NCI-H510A treated with DMSO at 0.1 percent for 48 hours (cell line): ENCODE results near the gene SUSD5.
"Not testable (repeated sequence)": the region's sequence is repeated elsewhere in the genome, so short reads cannot be mapped to it uniquely, and the experiment has no call there.

ENCODE experiments used
- DNase-seq: peaks from one replicate; lab custom pipeline; 2025; lab: John Stamatoyannopoulos, UW

The SUSD5 gene

GRCh38 chr3:33194303-33194702 lies 24.3 kb downstream of the SUSD5 start:
- DNase-seq, result no peak

DNA sequence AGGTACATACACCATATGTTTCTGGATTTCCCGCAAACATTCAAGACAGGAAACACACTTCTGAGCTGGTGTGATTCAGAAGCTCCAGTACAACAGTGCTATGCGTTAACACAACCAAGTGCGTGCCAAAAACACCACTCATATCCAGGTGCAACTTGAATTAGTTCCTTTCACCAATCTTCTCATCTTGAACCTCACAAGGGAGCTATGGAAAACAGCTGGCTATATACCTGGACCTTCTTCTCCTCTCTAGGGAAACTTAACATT lies 31.3 kb downstream of the SUSD5 start:
- DNase-seq, result no peak

GRCh38 chr3:33186524-33187367 lies 31.9 kb downstream of the SUSD5 start:
- DNase-seq, result no peak

- DNase-seq, result no peak
Measured at GRCh38 chr3:33184863-33185262, 33.7 kb downstream of the SUSD5 start.

DNA sequence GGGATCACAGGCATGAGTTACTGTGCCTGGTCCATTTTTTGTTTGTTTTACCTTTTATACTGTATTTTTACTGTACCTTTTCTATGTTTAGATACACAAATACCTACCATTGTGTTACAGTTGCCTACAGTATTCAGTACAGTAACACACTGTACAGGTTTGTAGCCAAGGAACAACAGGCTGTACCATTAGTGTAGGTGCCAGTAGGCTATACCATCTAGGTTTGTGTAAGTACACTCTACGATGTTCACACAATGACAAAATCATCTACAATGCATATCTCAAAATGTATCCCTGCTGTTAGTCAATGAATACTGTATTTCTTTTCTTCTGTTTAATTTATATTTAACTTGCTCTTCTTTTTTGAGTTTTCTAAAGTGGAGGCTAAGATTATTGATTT lies 37.0 kb downstream of the SUSD5 start:
- DNase-seq, result not testable (repeated sequence)

- no peak for DNase-seq
Measured at GRCh38 chr3:33181229-33181628, 37.4 kb downstream of the SUSD5 start.

DNA sequence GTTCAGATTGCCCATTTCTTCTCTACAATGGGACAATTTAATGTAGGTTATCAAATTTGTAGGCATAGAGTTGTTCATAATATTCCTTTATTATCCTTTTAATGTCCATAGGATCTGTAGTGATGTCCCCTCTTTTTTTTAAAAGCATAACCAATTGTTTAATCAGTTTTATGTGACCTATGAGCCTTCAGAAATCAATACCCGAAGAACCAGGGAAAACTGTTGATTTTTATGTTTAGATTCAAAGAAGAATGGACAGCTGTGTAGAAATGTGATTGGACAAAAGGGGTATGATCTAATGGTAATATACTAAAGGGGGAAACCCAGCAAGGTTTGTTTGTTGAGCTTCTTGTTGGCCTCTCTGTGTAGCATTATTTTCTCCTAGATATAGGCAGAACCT lies 39.5 kb downstream of the SUSD5 start:
- no peak for DNase-seq

- DNase-seq, result peak; percentile 21
Measured at GRCh38 chr3:33174711-33175414, 43.7 kb downstream of the SUSD5 start.

DNA sequence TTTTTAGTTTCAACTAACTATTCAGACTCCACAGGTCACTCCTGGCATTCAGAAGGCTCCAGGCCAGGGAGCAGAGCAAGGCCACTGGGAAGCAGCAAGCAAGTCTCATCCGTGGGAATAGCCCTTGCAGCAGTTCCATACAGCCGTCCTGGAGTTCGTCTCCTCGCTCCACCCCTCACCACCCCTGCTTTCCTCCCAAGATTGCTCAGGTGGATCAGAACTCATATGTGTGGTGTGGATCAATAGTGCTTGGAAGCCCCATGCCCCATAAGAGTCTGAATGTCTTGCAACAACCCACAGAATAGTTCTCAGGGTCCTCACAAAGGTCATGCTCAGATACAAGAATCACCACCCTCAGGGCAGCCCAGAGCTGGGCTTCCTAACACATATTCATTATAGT lies 44.5 kb downstream of the SUSD5 start:
- no peak for DNase-seq

- DNase-seq, result no peak
Measured at GRCh38 chr3:33173672-33174071, 44.9 kb downstream of the SUSD5 start.

DNA sequence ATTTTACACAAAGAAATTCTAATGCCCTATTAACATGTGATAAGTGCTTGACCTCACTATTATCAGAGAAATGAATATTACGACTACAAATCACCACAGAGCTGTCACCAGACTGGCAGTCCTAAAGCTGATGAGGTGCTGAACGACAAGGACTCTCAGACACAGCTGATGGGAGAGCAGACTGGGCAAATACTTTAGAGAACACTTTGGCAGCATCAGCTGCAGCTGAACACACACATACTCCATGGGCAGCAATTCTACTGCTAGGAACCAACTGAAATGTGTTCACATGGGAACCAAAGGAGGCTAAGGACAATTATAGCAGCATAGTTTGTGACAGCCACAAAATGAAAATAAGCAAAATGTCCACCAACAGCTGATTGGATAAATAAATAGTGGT lies 45.5 kb downstream of the SUSD5 start:
- DNase-seq, result peak; percentile 82

GRCh38 chr3:33171580-33171979 lies 47.0 kb downstream of the SUSD5 start:
- no peak for DNase-seq

DNA sequence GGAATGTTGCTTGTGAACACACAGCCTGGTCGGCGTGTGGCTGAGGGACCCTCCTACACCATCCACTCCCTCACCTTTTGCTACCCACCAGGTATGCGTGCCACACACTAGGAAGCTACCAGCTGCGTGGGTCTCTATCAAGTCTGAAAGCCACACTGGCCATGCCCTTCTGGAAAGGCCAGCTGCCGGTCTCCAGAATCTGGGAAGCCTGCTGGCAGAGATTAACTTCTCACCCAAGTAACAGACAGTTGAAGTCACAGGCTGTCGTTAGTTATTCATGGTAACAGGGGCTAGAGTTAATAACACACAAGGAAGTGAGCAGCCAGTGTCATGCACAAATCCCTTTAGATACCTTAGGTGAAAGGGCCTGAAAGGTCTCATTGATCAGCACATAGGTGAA lies 48.1 kb downstream of the SUSD5 start:
- DNase-seq, result no peak

DNA sequence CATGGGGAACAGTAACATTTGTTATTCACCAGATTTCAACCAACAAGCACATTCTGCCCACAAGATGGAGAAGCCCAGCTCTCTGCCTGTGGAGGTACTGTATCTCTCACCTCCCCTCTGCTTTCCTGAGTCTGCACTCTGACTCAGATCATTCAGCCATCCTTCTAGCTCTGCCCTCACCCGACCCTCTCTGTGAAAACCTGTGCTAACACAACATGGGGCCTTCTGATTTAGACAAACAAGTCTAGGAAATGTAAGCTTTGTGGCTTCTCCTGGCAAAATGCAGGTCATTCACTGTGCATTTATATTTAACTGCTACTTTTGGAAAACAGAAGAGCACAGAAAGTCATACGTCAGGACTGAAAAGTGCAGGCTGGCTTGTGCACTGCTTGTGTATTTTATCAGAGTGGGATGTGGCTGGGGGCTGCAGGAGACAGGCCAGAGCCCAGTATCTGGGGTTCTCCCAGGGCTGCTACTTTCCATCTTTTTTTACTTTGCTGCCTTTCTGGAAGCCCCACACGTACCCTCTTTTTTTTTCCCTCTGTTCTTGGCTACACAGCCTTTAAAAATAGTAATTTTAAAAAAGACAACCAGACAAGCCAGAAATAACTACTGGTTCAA lies 50.8 kb downstream of the SUSD5 start:
- DNase-seq, result no peak

DNA sequence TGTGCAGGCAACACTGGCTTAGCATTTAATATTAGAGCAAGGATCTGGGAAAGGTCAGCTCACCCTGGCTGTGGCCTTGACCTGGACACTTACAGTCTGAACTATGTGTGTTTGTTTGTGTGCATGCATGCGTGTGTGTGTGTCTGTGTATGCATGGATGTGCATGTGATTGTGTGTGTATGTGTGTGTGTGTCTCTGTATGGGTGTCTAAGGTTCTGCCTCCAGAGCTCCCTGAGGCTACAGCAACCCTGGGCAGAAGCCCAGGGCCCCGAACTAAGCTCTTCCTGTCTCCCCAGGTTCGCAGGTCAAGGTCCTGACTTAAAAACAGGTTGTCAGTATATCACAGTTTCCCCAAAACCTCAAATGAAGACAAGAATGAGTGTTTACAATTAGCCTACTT lies 51.3 kb downstream of the SUSD5 start:
- DNase-seq, result no peak

- DNase-seq, result no peak
Measured at GRCh38 chr3:33166095-33166494, 52.5 kb downstream of the SUSD5 start.

- no peak for DNase-seq
Measured at GRCh38 chr3:33165372-33165771, 53.2 kb downstream of the SUSD5 start.

- not testable (repeated sequence) for DNase-seq
Measured at GRCh38 chr3:33162621-33163020, 56.0 kb downstream of the SUSD5 start.

GRCh38 chr3:33159981-33160380 lies 58.6 kb downstream of the SUSD5 start:
- no peak for DNase-seq

GRCh38 chr3:33159234-33159633 lies 59.4 kb downstream of the SUSD5 start:
- no peak for DNase-seq

GRCh38 chr3:33155301-33155700 lies 63.3 kb downstream of the SUSD5 start:
- DNase-seq, result no peak

DNA sequence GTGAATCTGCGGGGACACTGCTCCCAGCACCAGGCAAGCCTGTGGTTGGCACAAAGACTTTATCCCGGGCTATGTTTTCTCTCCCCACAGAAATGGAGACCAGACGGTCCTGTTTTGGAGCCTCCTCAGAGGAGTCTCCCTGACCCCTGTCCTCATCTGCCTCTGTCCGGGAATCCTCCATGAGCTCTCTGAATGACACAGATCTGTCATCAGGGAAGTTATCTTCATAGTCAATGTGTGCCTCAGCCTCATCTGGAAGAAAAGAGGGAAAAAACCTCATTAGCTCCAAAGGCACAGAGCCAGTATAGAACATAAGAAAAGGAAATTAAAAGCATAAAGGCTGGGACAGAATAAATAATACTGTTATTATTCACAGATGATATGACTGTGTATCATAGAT lies 64.8 kb downstream of the SUSD5 start:
- DNase-seq, result no peak
